HG02852 (cell line): ENCODE data around the gene ADCYAP1R1.
A peak's percentile ranks its signal among the peaks of the same experiment; 100 is the strongest.
"Not testable (repeated sequence)": the region's sequence is repeated elsewhere in the genome, so short reads cannot be mapped to it uniquely, and the experiment has no call there.

Source experiments
- ATAC-seq: cut with Tn5 transposase; IDR thresholded peaks from one replicate; pipeline ENCODE4 v1.9.1; 2021; ENCODE audit warnings: mild to moderate bottlenecking, moderate library complexity; ENCODE audit not compliant: unreplicated experiment

Gene ADCYAP1R1

GRCh38 chr7:31126976-31127375 lies 74.9 kb downstream of the ADCYAP1R1 start:
- no peak for ATAC-seq

- ATAC-seq = no peak
Measured at GRCh38 chr7:31129067-31129466, 77.0 kb downstream of the ADCYAP1R1 start.

- no peak for ATAC-seq
Measured at GRCh38 chr7:31133497-31133896, 81.4 kb downstream of the ADCYAP1R1 start.

GRCh38 chr7:31134246-31135188 lies 82.4 kb downstream of the ADCYAP1R1 start:
- ATAC-seq = peak; percentile 85

- ATAC-seq = no peak
Measured at GRCh38 chr7:31137234-31137633, 85.1 kb downstream of the ADCYAP1R1 start.

- ATAC-seq = no peak
Measured at GRCh38 chr7:31145339-31145738, 93.2 kb downstream of the ADCYAP1R1 start.

- ATAC-seq = no peak
Measured at GRCh38 chr7:31146030-31146429, 93.9 kb downstream of the ADCYAP1R1 start.

- no peak for ATAC-seq
Measured at GRCh38 chr7:31146538-31146937, 94.4 kb downstream of the ADCYAP1R1 start.

- ATAC-seq = no peak
Measured at GRCh38 chr7:31151849-31152248, 99.7 kb downstream of the ADCYAP1R1 start.

GRCh38 chr7:31153318-31153717 lies 101.2 kb downstream of the ADCYAP1R1 start:
- ATAC-seq = not testable (repeated sequence)

- no peak for ATAC-seq
Measured at GRCh38 chr7:31160941-31161340, 108.8 kb downstream of the ADCYAP1R1 start.
